Fibroblast of mammary gland (primary cell): Measurements from ENCODE around the gene FAM124B.
A peak's percentile ranks its signal among the peaks of the same experiment; 100 is the strongest.

ENCODE experiments used
- DNase-seq: peaks from one replicate; pipeline ENCODE4 v3.0.0-alpha.2; 2010; ENCODE audit warnings: low read depth
- H3K4me3 ChIP-seq: 2 replicates; pipeline ENCODE4 v1.5.1; 2011; ENCODE audit warnings: low read depth, mild to moderate bottlenecking, low read length, moderate library complexity; ENCODE audit not compliant: control insufficient read depth
- TF ChIP-seq, protein P1 (sequence below): conservative IDR thresholded peaks from 2 replicates; pipeline ENCODE4 v1.5.1; 2011; ENCODE audit warnings: low read depth, low read length, inconsistent platforms; ENCODE audit not compliant: control insufficient read depth, insufficient read depth

FAM124B gene

DNA sequence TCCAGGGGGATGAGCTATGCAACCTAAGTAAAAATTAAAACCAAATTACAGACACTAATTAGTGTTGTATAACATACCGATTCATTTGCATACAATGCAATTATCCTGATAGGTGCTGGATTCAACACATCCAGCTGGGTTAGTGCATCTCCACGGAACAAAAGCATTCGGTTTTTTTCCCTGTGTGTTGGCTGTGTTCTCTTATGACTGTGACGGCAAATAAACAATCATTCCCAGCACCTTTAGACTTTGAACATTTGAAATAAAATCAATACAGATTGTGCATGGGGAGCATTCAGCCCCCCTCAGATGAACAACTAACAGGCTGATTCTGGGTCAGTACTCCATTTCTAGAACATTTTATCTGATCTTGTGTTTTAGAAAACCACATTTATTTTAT, 22.7 kb downstream of the FAM124B start:
- no peak for DNase-seq
- H3K4me3 ChIP-seq = no peak overlapping the region
- TF ChIP-seq, protein P1, sequence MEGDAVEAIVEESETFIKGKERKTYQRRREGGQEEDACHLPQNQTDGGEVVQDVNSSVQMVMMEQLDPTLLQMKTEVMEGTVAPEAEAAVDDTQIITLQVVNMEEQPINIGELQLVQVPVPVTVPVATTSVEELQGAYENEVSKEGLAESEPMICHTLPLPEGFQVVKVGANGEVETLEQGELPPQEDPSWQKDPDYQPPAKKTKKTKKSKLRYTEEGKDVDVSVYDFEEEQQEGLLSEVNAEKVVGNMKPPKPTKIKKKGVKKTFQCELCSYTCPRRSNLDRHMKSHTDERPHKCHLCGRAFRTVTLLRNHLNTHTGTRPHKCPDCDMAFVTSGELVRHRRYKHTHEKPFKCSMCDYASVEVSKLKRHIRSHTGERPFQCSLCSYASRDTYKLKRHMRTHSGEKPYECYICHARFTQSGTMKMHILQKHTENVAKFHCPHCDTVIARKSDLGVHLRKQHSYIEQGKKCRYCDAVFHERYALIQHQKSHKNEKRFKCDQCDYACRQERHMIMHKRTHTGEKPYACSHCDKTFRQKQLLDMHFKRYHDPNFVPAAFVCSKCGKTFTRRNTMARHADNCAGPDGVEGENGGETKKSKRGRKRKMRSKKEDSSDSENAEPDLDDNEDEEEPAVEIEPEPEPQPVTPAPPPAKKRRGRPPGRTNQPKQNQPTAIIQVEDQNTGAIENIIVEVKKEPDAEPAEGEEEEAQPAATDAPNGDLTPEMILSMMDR = no peak

DNA sequence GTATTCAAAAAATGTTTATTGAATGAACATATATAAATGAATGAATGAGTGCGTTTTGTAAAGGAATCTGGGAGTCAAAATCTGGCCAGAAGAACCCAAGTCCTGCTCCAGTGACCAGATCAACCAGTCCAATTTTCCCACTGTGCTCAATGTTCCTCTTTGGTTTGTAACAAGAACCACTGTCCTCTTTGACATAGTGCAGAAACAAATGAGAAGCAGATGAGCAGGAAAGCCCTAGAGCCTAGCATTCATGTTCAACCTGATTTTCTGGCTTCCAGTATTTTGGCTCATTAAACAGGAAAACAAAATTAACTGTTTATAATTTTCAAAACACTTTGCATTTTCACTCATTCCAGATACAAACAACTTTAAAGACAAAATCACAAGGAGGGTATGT, 23.2 kb downstream of the FAM124B start:
- no peak for DNase-seq
- TF ChIP-seq, protein P1 = no peak
- no peak overlapping the region for H3K4me3 ChIP-seq

DNA sequence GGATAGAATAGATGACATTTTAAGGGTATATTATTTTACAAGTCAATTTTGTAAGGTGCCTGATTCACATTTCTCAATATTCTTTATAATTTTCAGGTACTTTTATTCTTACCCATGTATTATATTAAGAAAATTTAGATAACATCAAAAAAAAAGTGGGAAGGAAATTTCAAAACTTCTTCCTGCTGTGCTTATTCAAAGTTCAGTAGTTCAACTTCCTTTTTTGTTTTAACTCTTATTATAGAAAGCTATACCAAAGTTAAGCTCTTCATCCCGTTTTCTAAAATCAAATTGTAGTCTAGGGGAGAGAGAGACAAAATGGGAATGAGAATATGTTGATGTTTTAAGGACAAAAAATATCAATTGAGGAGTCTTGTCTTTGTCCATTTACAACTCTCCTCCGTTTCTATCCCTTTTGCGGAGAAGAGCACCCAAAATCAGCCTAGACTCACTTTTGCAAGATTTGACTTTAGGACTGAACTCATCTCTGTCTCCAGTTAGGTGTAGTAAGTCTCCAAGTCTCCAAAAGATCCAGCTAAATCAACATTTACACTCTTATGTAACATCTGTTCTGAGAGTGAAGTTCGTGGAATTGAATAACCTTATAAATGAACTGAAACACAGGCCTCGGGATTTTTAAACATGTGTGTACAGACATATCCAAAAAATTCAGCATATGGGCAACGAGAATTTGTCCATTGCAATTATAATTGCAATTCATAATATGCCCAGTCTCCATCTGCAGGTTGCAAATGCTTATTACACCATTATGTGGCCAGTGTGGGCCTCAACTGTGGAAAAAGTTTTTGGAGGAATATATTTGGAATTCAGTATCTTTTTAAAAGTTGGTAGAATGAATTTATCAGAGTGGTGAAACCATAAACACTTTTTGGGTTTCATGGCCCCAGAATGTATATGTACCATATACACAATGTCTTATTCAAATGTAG, 23.9 kb downstream of the FAM124B start:
- TF ChIP-seq, protein P1 = peak; percentile 33
- H3K4me3 ChIP-seq = no peak overlapping the region
- no peak for DNase-seq

GRCh38 chr2:224372641-224373040, 29.3 kb downstream of the FAM124B start:
- H3K4me3 ChIP-seq = no peak overlapping the region
- DNase-seq = no peak
- TF ChIP-seq, protein P1 = no peak

DNA sequence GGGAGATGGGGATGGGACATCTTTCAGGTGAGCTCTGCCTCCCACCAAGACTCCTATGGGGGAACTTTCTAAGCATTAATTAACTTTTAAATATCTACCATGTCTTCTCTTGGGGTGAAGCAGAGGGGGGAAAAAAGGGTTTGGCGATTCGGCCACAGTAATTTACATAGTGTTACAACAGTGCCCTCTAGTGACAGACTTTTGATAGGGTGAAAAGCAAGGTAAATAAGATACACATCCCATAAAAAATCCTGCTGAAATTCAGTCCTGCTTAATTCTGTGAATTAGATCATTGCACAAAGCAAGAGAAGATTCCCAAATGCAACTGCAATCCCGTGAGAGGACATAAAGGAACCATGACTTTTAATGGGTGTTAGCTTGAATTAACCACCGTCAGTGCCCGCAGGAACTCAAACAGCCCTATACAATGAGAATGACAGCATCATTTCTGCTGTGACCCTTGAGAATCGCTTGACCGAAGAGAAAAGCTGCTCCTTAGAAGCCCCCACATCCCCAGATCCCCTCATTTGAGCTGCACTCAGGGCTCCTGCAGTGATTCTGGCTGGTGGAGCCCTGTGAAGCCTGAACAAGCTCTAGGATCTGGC, 32.8 kb downstream of the FAM124B start:
- DNase-seq = peak; percentile 57
- no peak overlapping the region for H3K4me3 ChIP-seq
- TF ChIP-seq, protein P1 = peak; percentile 64

DNA sequence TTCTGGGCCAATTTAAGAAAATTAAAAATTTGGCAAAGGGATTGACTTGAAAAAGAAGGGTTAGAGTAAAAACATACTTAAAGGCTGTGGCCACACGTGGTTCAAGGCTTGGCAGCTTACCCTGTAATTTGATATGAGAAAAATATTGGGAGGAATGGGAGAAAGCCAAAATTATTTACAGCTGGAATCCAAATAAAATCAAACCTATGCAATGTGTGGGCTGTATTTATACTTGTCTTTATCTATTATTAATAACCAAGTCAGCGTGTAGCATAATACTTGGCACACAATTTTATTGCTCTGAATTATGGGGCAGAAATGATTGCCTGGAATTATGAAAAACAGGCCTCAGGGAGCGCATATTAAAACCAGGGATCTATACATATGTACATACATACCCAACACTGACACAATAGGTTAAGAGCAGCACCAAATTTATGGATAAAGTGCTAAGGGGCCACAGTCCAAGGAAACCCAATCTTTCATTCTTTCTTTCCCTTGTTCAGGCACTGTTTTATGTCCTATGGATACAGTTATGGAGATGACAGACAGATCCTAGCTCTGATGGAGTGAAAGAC, 35.6 kb downstream of the FAM124B start:
- H3K4me3 ChIP-seq = no peak overlapping the region
- TF ChIP-seq, protein P1 = no peak
- DNase-seq = peak; percentile 26
